GM12878 (cell line): ENCODE data around the gene PHLPP1.

Experiments
- ATF3 ChIP-seq: IDR thresholded peaks from 2 replicates; pipeline ENCODE4 v1.6.1; 2011; ENCODE audit warnings: low read depth, mild to moderate bottlenecking, low read length, moderate library complexity, borderline replicate concordance; ENCODE audit errors: extremely low read depth
- CTCF ChIP-seq, 3 experiments: IDR thresholded peaks in 2 of 3; conservative IDR thresholded peaks in 1 of 3; 2 replicates each; pipeline ENCODE4 v1.5.1; 2011; ENCODE audit warnings: low read depth in 3 of 3, low read length in 3 of 3, mild to moderate bottlenecking in 3 of 3, control low read depth in 2 of 3, moderate library complexity in 2 of 3, inconsistent platforms in 1 of 3, mixed read lengths in 1 of 3; ENCODE audit not compliant: control insufficient read depth in 2 of 3, insufficient read depth in 1 of 3; ENCODE audit errors: extremely low read depth in 1 of 3

- no peak for TF ChIP-seq ATF3
- TF ChIP-seq CTCF (IDR thresholded peaks at IDR 0.05 in 2 of 3, conservative IDR thresholded peaks at IDR 0.05 in 1 of 3; ENCODE audit: control insufficient read depth in 2 of 3, extremely low read depth in 1 of 3, insufficient read depth in 1 of 3, low read depth in 3 of 3, low read length in 3 of 3) = no peak
Measured at GRCh38 chr18:62829936-62830335, 114.6 kb downstream of the PHLPP1 start.
